KBM-7 (cell line): ENCODE results near the gene CENPB.
A peak's percentile ranks its signal among the peaks of the same experiment; 100 is the strongest.
"Not testable (repeated sequence)": the region's sequence is repeated elsewhere in the genome, so short reads cannot be mapped to it uniquely, and the experiment has no call there.

Experiments used
- DNase-seq: peaks from one replicate; pipeline ENCODE4 v3.0.0-alpha.2; 2015
- in situ Hi-C: fragments of 300-500 bp; cut with MboI; formaldehyde crosslinking; loops from 2 replicates; pipeline ENCODE4 v1.14.3; 2020; ENCODE audit warnings: low sequenced_read_pairs, low pct_unique_long_range_greater_than_20kb, mixed read lengths

Gene CENPB

GRCh38 chr20:3795511-3796468, 9.2 kb upstream of the CENPB start, which contains the start of gene CDC25B:
CDC25B (plus strand) TSS chr20:3796310; CDS start chr20:3796532, 222 bp downstream.
- peak; percentile 93 for DNase-seq
- in situ Hi-C loops, result no loop called here

GRCh38 chr20:3794701-3795420, 8.3 kb upstream of the CENPB start:
- in situ Hi-C loops, result no loop called here
- DNase-seq, result no peak

GRCh38 chr20:3794168-3794567, 7.6 kb upstream of the CENPB start:
- DNase-seq, in situ Hi-C loops: not testable (repeated sequence)

GRCh38 chr20:3789201-3789600, 2.7 kb upstream of the CENPB start:
- in situ Hi-C loops, DNase-seq: not testable (repeated sequence)

- in situ Hi-C loops, result no loop called here
Measured at GRCh38 chr20:3788685-3789155, 2.2 kb upstream of the CENPB start.

GRCh38 chr20:3787324-3788014, 929 bp upstream of the CENPB start:
- no peak for DNase-seq
- in situ Hi-C loops, result no loop called here

More at GRCh38 chr20:3788685-3789155, 2.2 kb upstream of the CENPB start:
- no peak for DNase-seq

GRCh38 chr20:3786126-3786484, 435 bp downstream of the CENPB start:
- in situ Hi-C loops, result no loop called here
- DNase-seq, result no peak

GRCh38 chr20:3785240-3786125, 1.1 kb downstream of the CENPB start:
- no peak for DNase-seq
- in situ Hi-C loops, result no loop called here

- in situ Hi-C loops, result no loop called here
- DNase-seq, result no peak
Measured at GRCh38 chr20:3784863-3785239, 1.7 kb downstream of the CENPB start.

GRCh38 chr20:3784216-3784853, 2.2 kb downstream of the CENPB start:
- in situ Hi-C loops, result no loop called here
- DNase-seq, result no peak

GRCh38 chr20:3783511-3784195, 2.9 kb downstream of the CENPB start:
- no peak for DNase-seq
- in situ Hi-C loops, result no loop called here

GRCh38 chr20:3783068-3783489, 3.5 kb downstream of the CENPB start:
- no peak for DNase-seq
- in situ Hi-C loops, result no loop called here

GRCh38 chr20:3782597-3782996, 3.9 kb downstream of the CENPB start:
- no peak for DNase-seq
- in situ Hi-C loops, result no loop called here

- in situ Hi-C loops, result no loop called here
Measured at GRCh38 chr20:3781153-3781910, 5.2 kb downstream of the CENPB start, which contains the start of gene SPEF1. SPEF1 (minus strand) TSS chr20:3781448; CDS start chr20:3781287, 161 bp downstream.

GRCh38 chr20:3778976-3779375, 7.6 kb downstream of the CENPB start:
- in situ Hi-C loops, result no loop called here
- no peak for DNase-seq

More at GRCh38 chr20:3781153-3781910, 5.2 kb downstream of the CENPB start, which contains the start of gene SPEF1:
- peak; percentile 93 for DNase-seq

GRCh38 chr20:3777716-3778629, 8.6 kb downstream of the CENPB start:
- in situ Hi-C loops, result no loop called here
- no peak for DNase-seq
